ENCODE results near the gene HCN4.

- TF ChIP-seq, protein P1, sequence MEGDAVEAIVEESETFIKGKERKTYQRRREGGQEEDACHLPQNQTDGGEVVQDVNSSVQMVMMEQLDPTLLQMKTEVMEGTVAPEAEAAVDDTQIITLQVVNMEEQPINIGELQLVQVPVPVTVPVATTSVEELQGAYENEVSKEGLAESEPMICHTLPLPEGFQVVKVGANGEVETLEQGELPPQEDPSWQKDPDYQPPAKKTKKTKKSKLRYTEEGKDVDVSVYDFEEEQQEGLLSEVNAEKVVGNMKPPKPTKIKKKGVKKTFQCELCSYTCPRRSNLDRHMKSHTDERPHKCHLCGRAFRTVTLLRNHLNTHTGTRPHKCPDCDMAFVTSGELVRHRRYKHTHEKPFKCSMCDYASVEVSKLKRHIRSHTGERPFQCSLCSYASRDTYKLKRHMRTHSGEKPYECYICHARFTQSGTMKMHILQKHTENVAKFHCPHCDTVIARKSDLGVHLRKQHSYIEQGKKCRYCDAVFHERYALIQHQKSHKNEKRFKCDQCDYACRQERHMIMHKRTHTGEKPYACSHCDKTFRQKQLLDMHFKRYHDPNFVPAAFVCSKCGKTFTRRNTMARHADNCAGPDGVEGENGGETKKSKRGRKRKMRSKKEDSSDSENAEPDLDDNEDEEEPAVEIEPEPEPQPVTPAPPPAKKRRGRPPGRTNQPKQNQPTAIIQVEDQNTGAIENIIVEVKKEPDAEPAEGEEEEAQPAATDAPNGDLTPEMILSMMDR (IDR thresholded peaks at IDR 0.05; ENCODE audit: extremely low read depth in 1 of 2, insufficient read depth in 1 of 2, low read depth in 1 of 2, low read length in 2 of 2) = no peak
- no peak for TF ChIP-seq POLR2A (IDR thresholded peaks at IDR 0.05; ENCODE audit: low read depth, low read length)
- TF ChIP-seq, protein P2, sequence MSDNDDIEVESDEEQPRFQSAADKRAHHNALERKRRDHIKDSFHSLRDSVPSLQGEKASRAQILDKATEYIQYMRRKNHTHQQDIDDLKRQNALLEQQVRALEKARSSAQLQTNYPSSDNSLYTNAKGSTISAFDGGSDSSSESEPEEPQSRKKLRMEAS (IDR thresholded peaks at IDR 0.05; ENCODE audit: insufficient read depth, insufficient read length) = no peak
- TF ChIP-seq POLR2AphosphoS5 (IDR thresholded peaks at IDR 0.05; ENCODE audit: insufficient read depth, low read depth, low read length) = no peak
Observed at GRCh38 chr15:73295630-73296286, 73.0 kb downstream of the HCN4 start.

Measured in endothelial cell of umbilical vein (primary cell).